OCI-LY1 (cell line): ENCODE data around the gene DCDC2.

Experiments used
- H2AFZ ChIP-seq: fragments of 200-600 bp; sonication (generic), shearing (Covaris generic); 2 replicates; pipeline ENCODE4 v1.6.0; 2014; ENCODE audit warnings: antibody characterized with exemption, mild to moderate bottlenecking, low read length
- H3F3A ChIP-seq: fragments of 200-600 bp; sonication (generic), shearing (Covaris generic); 2 replicates; pipeline ENCODE4 v1.6.0; 2014; ENCODE audit warnings: mild to moderate bottlenecking, antibody characterized with exemption, low read length, moderate library complexity; ENCODE audit not compliant: insufficient read depth
- H3K27ac ChIP-seq: fragments of 200-600 bp; sonication (generic); 2 replicates; pipeline ENCODE4 v1.5.1; 2014; ENCODE audit warnings: low read length, mixed run types, mild to moderate bottlenecking, low read depth; ENCODE audit not compliant: poor library complexity, severe bottlenecking
- H3K27me3 ChIP-seq: fragments of 200-600 bp; sonication (generic); 2 replicates; pipeline ENCODE4 v1.6.0; 2014; ENCODE audit warnings: antibody characterized with exemption, mild to moderate bottlenecking, low read length, moderate library complexity; ENCODE audit not compliant: insufficient read depth
- H3K36me3 ChIP-seq: fragments of 200-600 bp; sonication (generic); 2 replicates; pipeline ENCODE4 v1.6.1; 2014; ENCODE audit warnings: mild to moderate bottlenecking, antibody characterized with exemption, low read length, moderate library complexity, mixed read lengths; ENCODE audit not compliant: insufficient read depth
- H3K4me1 ChIP-seq: fragments of 200-600 bp; sonication (generic); 2 replicates; pipeline ENCODE4 v1.5.1; 2014; ENCODE audit warnings: mild to moderate bottlenecking, low read length, moderate library complexity; ENCODE audit not compliant: insufficient read depth, severe bottlenecking
- H3K4me2 ChIP-seq: fragments of 200-600 bp; sonication (generic), shearing (Covaris generic); 2 replicates; pipeline ENCODE4 v1.6.1; 2014; ENCODE audit warnings: low read length
- H3K4me3 ChIP-seq: fragments of 200-600 bp; sonication (generic); 2 replicates; pipeline ENCODE4 v1.5.1; 2014; ENCODE audit warnings: low read length, low read depth, mild to moderate bottlenecking, mixed read lengths; ENCODE audit not compliant: poor library complexity, severe bottlenecking
- H3K79me2 ChIP-seq: fragments of 200-600 bp; shearing (Covaris generic); 2 replicates; pipeline ENCODE4 v1.6.1; 2016; ENCODE audit warnings: mixed run types, low read length, mixed read lengths; ENCODE audit not compliant: insufficient read depth
- H3K9ac ChIP-seq: fragments of 200-600 bp; sonication (generic), shearing (Covaris generic); 2 replicates; pipeline ENCODE4 v1.6.1; 2014; ENCODE audit warnings: mild to moderate bottlenecking, low read length, mixed read lengths
- H3K9me2 ChIP-seq: fragments of 200-600 bp; sonication (generic), shearing (Covaris generic); 2 replicates; pipeline ENCODE4 v1.6.1; 2014; ENCODE audit warnings: low read depth, mild to moderate bottlenecking, low read length, mixed read lengths
- H3K9me3 ChIP-seq: fragments of 200-600 bp; shearing (Covaris generic); 2 replicates; pipeline ENCODE4 v1.6.1; 2014; ENCODE audit warnings: low read length, mixed read lengths
- H4K20me1 ChIP-seq: fragments of 200-600 bp; sonication (generic), shearing (Covaris generic); 2 replicates; pipeline ENCODE4 v1.6.0; 2016; ENCODE audit warnings: mild to moderate bottlenecking, low read length; ENCODE audit not compliant: insufficient read depth
- CTCF ChIP-seq: fragments of 200-600 bp; sonication (generic), shearing (Covaris generic); IDR thresholded peaks from 2 replicates; pipeline ENCODE4 v1.5.1; 2017; ENCODE audit warnings: mild to moderate bottlenecking, antibody characterized with exemption, low read length, moderate library complexity, mixed read lengths
- EZH2 ChIP-seq: fragments of 200-600 bp; sonication (generic), shearing (Covaris generic); IDR thresholded peaks from 2 replicates; pipeline ENCODE4 v1.8.0; 2017; ENCODE audit warnings: borderline replicate concordance, mixed run types, mild to moderate bottlenecking, antibody characterized with exemption, low read length, moderate library complexity, mixed read lengths

The DCDC2 gene

GRCh38 chr6:24329451-24329850 is 28.4 kb downstream of the DCDC2 start:
- H3K4me1 ChIP-seq: no peaks in the 10 kb centered on the region
- H2AFZ ChIP-seq: no peak overlapping the region
- no peaks in the 10 kb centered on the region for H3K27me3 ChIP-seq
- H3K9ac ChIP-seq: no peak overlapping the region
- no peaks in the 10 kb centered on the region for H3K36me3 ChIP-seq
- H3F3A ChIP-seq: no peaks in the 10 kb centered on the region
- H3K4me3 ChIP-seq: no peak overlapping the region
- no peak overlapping the region for H3K27ac ChIP-seq
- no peaks in the 10 kb centered on the region for H4K20me1 ChIP-seq
- H3K4me2 ChIP-seq: no peak overlapping the region
- H3K9me3 ChIP-seq: no peaks in the 10 kb centered on the region
- TF ChIP-seq CTCF: no peak
- no peak for TF ChIP-seq EZH2
- H3K79me2 ChIP-seq: no peaks in the 10 kb centered on the region
- H3K9me2 ChIP-seq: no peaks in the 10 kb centered on the region

- Histone ChIP-seq H2AFZ (no peak overlapping the region), H3K36me3 (no peaks in the 10 kb centered on the region), H3K79me2 (no peaks in the 10 kb centered on the region), H3K9ac (no peak overlapping the region), H3K4me1 (no peaks in the 10 kb centered on the region), H3K9me3 (no peaks in the 10 kb centered on the region), H3K9me2 (no peaks in the 10 kb centered on the region), H3K27ac (no peak overlapping the region), H3K4me3 (no peak overlapping the region), H3K4me2 (no peak overlapping the region), H4K20me1 (no peaks in the 10 kb centered on the region), H3K27me3 (no peaks in the 10 kb centered on the region), H3F3A (no peaks in the 10 kb centered on the region)
- TF ChIP-seq EZH2: no peak
Observed at GRCh38 chr6:24329022-24329421, 28.8 kb downstream of the DCDC2 start.

GRCh38 chr6:24327756-24328155 is 30.1 kb downstream of the DCDC2 start:
- Histone ChIP-seq H3K4me3 (no peak overlapping the region), H3K4me1 (no peaks in the 10 kb centered on the region), H2AFZ (no peak overlapping the region), H3K9ac (no peak overlapping the region), H4K20me1 (no peaks in the 10 kb centered on the region), H3K9me3 (no peaks in the 10 kb centered on the region), H3K36me3 (no peaks in the 10 kb centered on the region), H3K79me2 (no peaks in the 10 kb centered on the region), H3K9me2 (no peaks in the 10 kb centered on the region), H3K4me2 (no peak overlapping the region), H3K27ac (no peak overlapping the region), H3K27me3 (no peaks in the 10 kb centered on the region), H3F3A (no peaks in the 10 kb centered on the region)
- no peak for TF ChIP-seq EZH2
- no peak for TF ChIP-seq CTCF

GRCh38 chr6:24325978-24326377 is 31.9 kb downstream of the DCDC2 start:
- no peaks in the 10 kb centered on the region for H3K79me2 ChIP-seq
- H3K4me1 ChIP-seq: no peaks in the 10 kb centered on the region
- no peaks in the 10 kb centered on the region for H3K27me3 ChIP-seq
- H3K36me3 ChIP-seq: no peaks in the 10 kb centered on the region
- no peak overlapping the region for H3K9ac ChIP-seq
- H3K4me2 ChIP-seq: no peak overlapping the region
- no peaks in the 10 kb centered on the region for H4K20me1 ChIP-seq
- no peaks in the 10 kb centered on the region for H3K9me2 ChIP-seq
- H3F3A ChIP-seq: no peaks in the 10 kb centered on the region
- no peaks in the 10 kb centered on the region for H3K9me3 ChIP-seq
- no peak overlapping the region for H3K4me3 ChIP-seq
- H2AFZ ChIP-seq: no peak overlapping the region
- TF ChIP-seq CTCF (no peak), EZH2 (no peak)
- H3K27ac ChIP-seq: no peak overlapping the region
